OCI-LY7 (cell line): ENCODE results near the gene NLRX1. TPM values are rescaled to one million over a fixed set of nuclear protein-coding genes. Genes with fewer than 3 reads are reported as not detected.
"Not testable (repeated sequence)": the region's sequence is repeated elsewhere in the genome, so short reads cannot be mapped to it uniquely, and the experiment has no call there.

Experiments used
- BruUV-seq: library from RNA; stranded (reverse); fragments of 400-500 nt; replicated peaks from 2 replicates; lab custom pipeline; 2021; lab: Mats Ljungman, UMichigan
- CTCF ChIA-PET: fragments of 300-600 bp; sonication (Branson Sonifier 250); formaldehyde crosslinking; loops from one replicate; lab custom pipeline; 2022; ENCODE audit warnings: antibody characterized with exemption; ENCODE audit not compliant: unreplicated experiment; lab: Charles Lee
- POLR2A ChIA-PET: fragments of 300-600 bp; sonication (Branson Sonifier 250); formaldehyde crosslinking; loops from one replicate; lab custom pipeline; 2022; ENCODE audit warnings: antibody characterized with exemption; lab: Charles Lee
- DNase-seq: peaks from one replicate; pipeline ENCODE4 v3.0.0-alpha.2; 2015; ENCODE audit warnings: low spot score
- H2AFZ ChIP-seq: fragments of 200-600 bp; sonication (generic), shearing (Covaris generic); 2 replicates; pipeline ENCODE4 v1.6.1; 2014; ENCODE audit warnings: mild to moderate bottlenecking, antibody characterized with exemption, low read length, moderate library complexity
- H3K27ac ChIP-seq: fragments of 200-600 bp; sonication (generic); 2 replicates; pipeline ENCODE4 v1.5.1; 2014; ENCODE audit warnings: mixed run types, low read depth, mild to moderate bottlenecking, moderate library complexity, low read length, inconsistent platforms; ENCODE audit not compliant: poor library complexity, severe bottlenecking
- H3K36me3 ChIP-seq: fragments of 200-600 bp; sonication (generic); 2 replicates; pipeline ENCODE4 v1.6.1; 2014; ENCODE audit warnings: mild to moderate bottlenecking, antibody characterized with exemption, low read length, moderate library complexity, mixed read lengths; ENCODE audit not compliant: insufficient read depth
- H3K4me1 ChIP-seq: fragments of 200-600 bp; sonication (generic); 2 replicates; pipeline ENCODE4 v1.5.1; 2014; ENCODE audit warnings: mild to moderate bottlenecking, low read length; ENCODE audit not compliant: insufficient read depth, poor library complexity, severe bottlenecking
- H3K4me2 ChIP-seq: fragments of 200-600 bp; sonication (generic); 2 replicates; pipeline ENCODE4 v1.6.1; 2014; ENCODE audit warnings: mild to moderate bottlenecking, low read length
- H3K4me3 ChIP-seq: fragments of 200-600 bp; sonication (generic); 2 replicates; pipeline ENCODE4 v1.5.1; 2014; ENCODE audit warnings: mild to moderate bottlenecking, low read depth, low read length; ENCODE audit not compliant: poor library complexity, severe bottlenecking
- H3K79me2 ChIP-seq: fragments of 200-600 bp; sonication (generic); 2 replicates; pipeline ENCODE4 v1.6.1; 2016; ENCODE audit warnings: low read depth, mild to moderate bottlenecking, low read length, moderate library complexity, mixed read lengths; ENCODE audit not compliant: insufficient read depth
- H3K9me2 ChIP-seq: fragments of 200-600 bp; sonication (generic); 2 replicates; pipeline ENCODE4 v1.6.1; 2016; ENCODE audit warnings: mild to moderate bottlenecking, low read length, mixed read lengths; ENCODE audit not compliant: insufficient read depth
- H3K9me3 ChIP-seq: fragments of 200-600 bp; sonication (generic); 2 replicates; pipeline ENCODE4 v1.6.1; 2014; ENCODE audit warnings: mild to moderate bottlenecking, mixed run types, low read length, mixed read lengths
- H4K20me1 ChIP-seq: fragments of 200-600 bp; sonication (generic); 2 replicates; pipeline ENCODE4 v1.6.1; 2014; ENCODE audit warnings: mild to moderate bottlenecking, antibody characterized with exemption, low read length, moderate library complexity, mixed read lengths; ENCODE audit not compliant: insufficient read depth
- CTCF ChIP-seq: fragments of 200-600 bp; sonication (generic); conservative IDR thresholded peaks from 2 replicates; pipeline ENCODE4 v1.5.1; 2014; ENCODE audit warnings: mild to moderate bottlenecking, antibody characterized with exemption, low read length, moderate library complexity, mixed read lengths
- EZH2phosphoT487 ChIP-seq: fragments of 200-600 bp; sonication (generic); IDR thresholded peaks from 2 replicates; pipeline ENCODE4 v1.6.1; 2018; ENCODE audit warnings: low read depth, borderline replicate concordance, mild to moderate bottlenecking, mixed run types, antibody characterized with exemption, low read length, moderate library complexity, mixed read lengths
- intact Hi-C: fragments of 100-400 bp; cut with micrococcal nuclease; formaldehyde crosslinking; loops from one replicate; pipeline ENCODE4 v1.10.0; 2022; ENCODE audit not compliant: unreplicated experiment
- total RNA-seq, 2 experiments: library from RNA; depleted of rRNA in 1 of 2; stranded (reverse); fragments of >200 nt in 1 of 2; shearing (Covaris generic) in 1 of 2; gene quantifications; 2 replicates each; pipeline ENCODE4 v1.2.3, GENCODE V29; 2014 to 2022

The NLRX1 gene
- total RNA-seq, 2 experiments from 2014 or later, result 2.1 to 8.8 TPM

GRCh38 chr11:119180729-119181676, 12.5 kb downstream of the NLRX1 start:
- H3K36me3 ChIP-seq, result no peaks in the 10 kb centered on the region
- H2AFZ ChIP-seq, result no peak overlapping the region
- no peak for DNase-seq
- ChIA-PET CTCF (no interaction called here), POLR2A (interaction anchor here (0.6 to 0.7 kb wide), 2 partner anchors 20 to 63 kb away, joined by 3 read pairs; no protein-coding TSS in a partner anchor)
- no peaks in the 10 kb centered on the region for H3K79me2 ChIP-seq
- H4K20me1 ChIP-seq, result no peaks in the 10 kb centered on the region
- intact Hi-C loops, result no loop called here
- BruUV-seq, result no TSS peak
- no peak for TF ChIP-seq CTCF
- no peak for TF ChIP-seq EZH2phosphoT487
- no peak overlapping the region for H3K27ac ChIP-seq
- H3K4me1 ChIP-seq, result peaks cover 11% of the 10 kb centered on the region
- no peak overlapping the region for H3K4me3 ChIP-seq
- H3K9me2 ChIP-seq, result no peaks in the 10 kb centered on the region
- H3K4me2 ChIP-seq, result no peak overlapping the region
- no peaks in the 10 kb centered on the region for H3K9me3 ChIP-seq

GRCh38 chr11:119181677-119182412, 13.3 kb downstream of the NLRX1 start:
- H3K36me3 ChIP-seq, result no peaks in the 10 kb centered on the region
- no peak for TF ChIP-seq CTCF
- no peak for TF ChIP-seq EZH2phosphoT487
- H3K4me1 ChIP-seq, result peaks cover 11% of the 10 kb centered on the region
- BruUV-seq, result no TSS peak
- H3K4me2 ChIP-seq, result no peak overlapping the region
- H3K9me2 ChIP-seq, result no peaks in the 10 kb centered on the region
- no peak for DNase-seq
- H3K79me2 ChIP-seq, result no peaks in the 10 kb centered on the region
- H4K20me1 ChIP-seq, result no peaks in the 10 kb centered on the region
- no peak overlapping the region for H3K27ac ChIP-seq
- H3K4me3 ChIP-seq, result no peak overlapping the region
- ChIA-PET CTCF (no interaction called here), POLR2A (interaction anchor here (0.6 to 0.7 kb wide), 2 partner anchors 21 to 58 kb away, joined by 3 to 4 read pairs; no protein-coding TSS in a partner anchor)
- intact Hi-C loops, result no loop called here
- no peaks in the 10 kb centered on the region for H3K9me3 ChIP-seq
- no peak overlapping the region for H2AFZ ChIP-seq

- BruUV-seq, H3K4me2 ChIP-seq, H3K9me3 ChIP-seq, H3K27ac ChIP-seq, H3K79me2 ChIP-seq, H2AFZ ChIP-seq, H3K4me1 ChIP-seq, intact Hi-C loops, H4K20me1 ChIP-seq, H3K9me2 ChIP-seq, DNase-seq, H3K4me3 ChIP-seq, CTCF ChIA-PET, H3K36me3 ChIP-seq: not testable (repeated sequence)
- POLR2A ChIA-PET, result interaction anchor here (0.6 kb wide), 1 partner anchor 26 kb away, joined by 3 read pairs; no protein-coding TSS in a partner anchor
Measured at GRCh38 chr11:119184399-119184798, 15.9 kb downstream of the NLRX1 start.
